Left colon (tissue), 2 donors: ENCODE data around the gene USP44. TPM values are rescaled to one million over a fixed set of nuclear protein-coding genes. Genes with fewer than 3 reads are reported as not detected.

Source experiments
- ATAC-seq: fragments of 200-7000 bp; cut with Tn5 transposase; one replicate; pipeline ENCODE4 v1.9.1; 2020; ENCODE audit warnings: mild to moderate bottlenecking, moderate library complexity
- DNase-seq, 2 donors: peaks; one replicate each; pipeline ENCODE4 v3.0.0-alpha.2; 2020
- intact Hi-C, 2 donors: fragments of 100-400 bp; cut with DNase I in 1 of 2; cut with micrococcal nuclease in 1 of 2; formaldehyde crosslinking; loops; one replicate each; pipeline versions ENCODE4 v1.11.2 to v1.14.0; 2022; cut with DNase I, micrococcal nuclease
- total RNA-seq, 2 donors: library from RNA; stranded (reverse); fragmentation: NEBNext Ultra II Directional; extraction: Animal tissue kit (Norgen Biotek cat#: 25700); gene quantifications; one replicate each; pipeline ENCODE4 v1.2.1, GENCODE V29; 2021
- donor health status: DM: no; HTN: no; CAD: no.
- donor health status: DM: yes; HTN: yes; CAD: no.

The USP44 gene
- total RNA-seq, 2 donors from 2014 or later, result 0.39 TPM; not detected in 1

GRCh38 chr12:95549392-95550084 lies 1.7 kb downstream of the USP44 start:
- DNase-seq (no peak), ATAC-seq (peak; percentile 61)
- intact Hi-C loops, result no loop called here

GRCh38 chr12:95548539-95549391 lies 2.5 kb downstream of the USP44 start:
- DNase-seq (peak in 1 of 2 donors; percentile 53), ATAC-seq (peak; percentile 76)
- intact Hi-C loops, result no loop called here

- DNase-seq, result peak in 1 of 2 donors; percentile 40
- intact Hi-C loops, result no loop called here
- peak; percentile 35 for ATAC-seq
Observed at GRCh38 chr12:95548056-95548538, 3.2 kb downstream of the USP44 start.

DNA sequence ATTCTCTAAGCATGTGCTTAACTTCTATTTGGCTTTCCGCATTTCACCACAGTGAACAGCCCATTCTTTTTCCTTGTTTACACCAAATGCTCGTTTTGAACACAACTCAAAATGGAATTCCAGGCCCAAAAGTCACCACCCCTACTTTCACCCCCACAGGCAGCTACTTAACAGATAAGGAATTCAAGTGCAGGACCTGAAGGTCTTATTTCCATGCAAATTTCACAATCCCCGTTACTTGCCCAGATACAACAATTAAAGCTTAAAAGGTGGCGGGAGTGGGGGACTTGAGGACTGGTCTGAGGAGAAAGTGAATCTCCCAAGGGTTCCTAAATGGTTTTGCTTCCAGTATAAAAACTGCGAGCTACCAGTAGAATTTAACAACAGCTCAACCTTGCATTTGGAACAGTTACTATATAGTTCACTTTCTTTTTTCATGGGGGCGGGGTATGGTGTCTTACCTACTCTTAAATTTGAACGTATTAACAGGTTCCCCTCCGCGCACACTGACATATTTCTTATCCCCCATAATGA lies 3.7 kb downstream of the USP44 start:
- DNase-seq, result no peak
- peak; percentile 6 for ATAC-seq
- intact Hi-C loops, result no loop called here

DNA sequence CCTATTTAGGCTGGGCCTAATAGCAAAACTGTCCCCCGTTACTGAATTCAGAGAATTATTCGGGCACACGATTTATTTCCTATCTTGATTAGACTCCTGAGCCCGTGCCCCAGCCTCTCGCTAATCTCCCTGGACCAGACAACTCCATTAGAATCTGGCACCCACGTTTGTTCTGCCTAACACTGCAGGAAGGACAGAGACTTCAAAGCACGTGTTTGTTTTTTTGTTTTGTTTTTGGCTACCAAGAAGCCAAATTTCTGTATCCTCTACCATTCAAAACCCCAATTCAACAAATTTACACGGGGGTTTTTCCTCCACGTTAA lies 4.8 kb downstream of the USP44 start:
- DNase-seq (no peak), ATAC-seq (no peak)
- intact Hi-C loops, result no loop called here

- DNase-seq (no peak), ATAC-seq (peak; percentile 28)
- intact Hi-C loops, result no loop called here
Observed at GRCh38 chr12:95545731-95546490, 5.4 kb downstream of the USP44 start.

DNA sequence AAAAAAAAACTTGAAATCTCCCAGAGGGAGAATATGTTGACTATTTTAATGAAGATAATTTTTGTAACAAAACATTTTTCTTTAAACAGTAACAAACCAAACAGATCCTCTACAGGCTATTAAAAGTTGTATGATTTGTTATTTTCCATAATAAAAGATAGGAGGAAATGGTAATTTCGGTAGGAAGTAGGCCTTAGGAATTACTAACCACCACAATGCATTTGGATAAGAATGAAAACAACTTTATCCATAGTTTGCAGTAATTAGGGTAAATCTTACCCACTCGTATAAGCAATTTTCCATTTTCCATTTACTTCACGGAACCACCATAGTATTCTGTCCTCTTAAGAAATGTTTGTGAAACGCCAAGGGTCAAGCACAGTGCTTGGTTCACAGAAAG lies 6.0 kb downstream of the USP44 start:
- ATAC-seq, result no peak
- DNase-seq, result no peak
- intact Hi-C loops, result no loop called here

DNA sequence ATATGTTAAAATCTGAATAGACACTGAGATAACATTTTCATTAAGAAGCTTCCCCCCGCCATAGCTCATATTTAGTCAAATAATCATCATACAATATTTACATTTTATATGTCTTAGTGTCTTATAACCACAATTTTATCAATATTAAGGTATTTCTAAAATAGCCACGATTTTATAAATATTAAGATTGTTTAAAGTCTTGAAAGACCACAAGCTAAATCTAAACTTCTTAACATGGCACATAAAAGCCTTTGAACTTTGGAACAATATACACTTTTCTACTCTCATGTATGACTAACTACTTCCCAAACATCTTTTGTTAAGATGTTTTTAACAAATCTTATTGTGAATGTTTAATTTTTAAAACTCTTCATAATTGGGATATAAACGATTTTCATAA lies 6.5 kb downstream of the USP44 start:
- ATAC-seq (no peak), DNase-seq (no peak)
- intact Hi-C loops, result no loop called here

DNA sequence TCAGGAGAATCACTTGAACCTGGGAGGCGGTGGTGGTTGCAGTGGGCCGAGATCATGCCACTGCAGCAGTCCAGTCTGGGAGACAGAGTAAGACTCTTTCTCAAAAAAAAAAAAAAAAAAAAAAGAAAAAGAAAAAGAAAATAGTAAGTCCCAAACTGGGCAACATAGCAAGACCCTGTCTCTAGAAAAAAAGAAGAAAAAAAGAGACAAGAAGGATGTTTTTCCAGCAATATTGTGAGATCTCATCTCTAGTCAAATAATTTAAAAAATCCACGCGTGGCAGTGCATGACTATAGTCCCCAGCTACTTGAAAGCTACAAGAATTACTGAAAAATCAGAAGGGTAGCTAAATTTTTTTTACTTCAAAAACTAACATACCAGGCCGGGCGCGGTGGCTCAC lies 8.0 kb downstream of the USP44 start:
- ATAC-seq, result no peak
- DNase-seq, result no peak
- intact Hi-C loops, result no loop called here

DNA sequence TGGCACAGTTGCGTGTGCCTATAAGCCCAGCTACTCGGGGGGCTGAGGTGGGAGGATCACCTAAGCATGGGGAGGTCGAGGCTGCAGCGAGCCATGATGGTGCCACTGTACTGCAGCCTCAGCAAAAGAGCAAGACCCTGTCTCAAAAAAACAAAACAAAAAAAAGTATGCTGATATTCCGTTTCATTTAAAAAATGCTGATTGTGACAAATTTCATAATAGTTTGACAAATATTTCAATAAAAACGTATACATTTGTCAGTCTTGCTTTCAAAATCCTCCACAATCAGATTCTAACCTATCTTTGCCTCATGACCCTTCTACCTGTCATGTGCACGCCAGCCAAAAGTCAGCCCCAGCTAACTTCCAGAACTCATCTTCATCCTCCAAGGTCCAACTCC lies 9.8 kb downstream of the USP44 start:
- no peak for DNase-seq
- ATAC-seq, result no peak
- intact Hi-C loops, result no loop called here

- DNase-seq (no peak), ATAC-seq (no peak)
- intact Hi-C loops, result loop anchor here in 1 of 2 donors (10.0 kb wide), 1 partner anchor 324 kb away; the partner anchor contains the start of genes FGD6 and VEZT
Observed at GRCh38 chr12:95538656-95539055, 12.6 kb downstream of the USP44 start.

- intact Hi-C loops, result loop anchor here in 1 of 2 donors (10.0 kb wide), 1 partner anchor 323 kb away; the partner anchor contains the start of genes FGD6 and VEZT
- no peak for ATAC-seq
- DNase-seq, result no peak
Observed at GRCh38 chr12:95538006-95538405, 13.3 kb downstream of the USP44 start.

GRCh38 chr12:95533985-95534384 lies 17.3 kb downstream of the USP44 start:
- intact Hi-C loops, result loop anchor here in 1 of 2 donors (5.0 to 10.0 kb wide), 2 partner anchors 319 to 417 kb away; partner anchors contain the start of genes FGD6 and VEZT
- ATAC-seq (no peak), DNase-seq (no peak)

GRCh38 chr12:95532851-95533250 lies 18.4 kb downstream of the USP44 start:
- DNase-seq (no peak), ATAC-seq (peak; percentile 62)
- intact Hi-C loops, result loop anchor here in 1 of 2 donors (5.0 to 10.0 kb wide), 2 partner anchors 318 to 416 kb away; partner anchors contain the start of genes FGD6 and VEZT

DNA sequence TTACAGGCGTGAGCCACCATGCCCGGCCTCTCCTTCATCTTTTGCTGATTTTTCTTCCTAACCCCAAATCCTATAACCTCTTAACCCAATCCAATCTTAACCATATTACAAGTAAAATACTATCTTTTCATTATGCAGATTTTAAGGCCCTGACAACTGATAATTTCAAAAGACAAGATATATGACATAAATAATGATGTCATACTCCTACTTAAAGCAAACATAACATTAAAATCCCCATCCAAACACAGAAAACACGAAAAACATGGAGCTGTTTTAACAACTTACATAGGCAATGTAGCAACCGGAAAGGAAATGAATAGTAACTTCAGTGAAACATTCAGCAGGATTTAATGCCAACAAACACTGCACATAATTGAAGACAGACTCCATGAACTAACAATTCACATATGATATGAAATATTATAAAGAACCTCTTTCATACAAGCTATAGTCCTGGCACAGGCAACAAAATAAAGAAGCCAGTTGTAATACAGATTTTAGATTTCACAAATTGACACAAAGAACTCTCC lies 21.5 kb downstream of the USP44 start:
- intact Hi-C loops, result loop anchor here in 1 of 2 donors (5.0 to 10.0 kb wide), 2 partner anchors 315 to 412 kb away; partner anchors contain the start of genes FGD6 and VEZT
- no peak for DNase-seq

DNA sequence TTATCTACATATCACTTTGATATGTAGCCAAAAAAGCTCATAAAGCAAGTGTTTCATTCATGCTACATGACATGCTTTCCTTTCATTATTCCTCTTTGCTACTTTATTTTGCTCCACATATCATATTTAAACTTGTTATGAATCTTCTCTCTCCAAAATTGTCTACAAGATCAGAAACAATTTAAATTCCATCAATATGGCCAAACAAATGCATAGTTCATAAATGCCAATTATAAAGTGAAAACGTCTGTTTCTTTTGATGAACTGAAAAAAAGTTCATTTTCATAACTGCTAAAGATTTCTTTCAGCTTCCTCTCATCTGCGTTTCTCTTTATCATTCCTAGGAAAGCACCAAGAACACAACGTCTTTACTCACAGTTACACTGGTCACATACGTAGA lies 22.8 kb downstream of the USP44 start:
- intact Hi-C loops, result no loop called here
- DNase-seq (no peak), ATAC-seq (no peak)

More for the DNA sequence above, 21.5 kb downstream of the USP44 start:
- no peak for ATAC-seq

- DNase-seq (no peak), ATAC-seq (no peak)
- intact Hi-C loops, result no loop called here
Observed at GRCh38 chr12:95522692-95523091, 28.6 kb downstream of the USP44 start.

GRCh38 chr12:95520816-95521215 lies 30.5 kb downstream of the USP44 start:
- intact Hi-C loops, result no loop called here
- ATAC-seq (no peak), DNase-seq (no peak)

GRCh38 chr12:95518944-95519343 lies 32.3 kb downstream of the USP44 start:
- intact Hi-C loops, result no loop called here
- ATAC-seq, result no peak

More at GRCh38 chr12:95518944-95519343, 32.3 kb downstream of the USP44 start:
- no peak for DNase-seq
